Psoas muscle (tissue), 8 donors: ENCODE results near the gene TGM2. TPM values are rescaled to one million over a fixed set of nuclear protein-coding genes. Genes with fewer than 3 reads are reported as not detected.

Experiments used
- ATAC-seq, 4 donors: fragments of 200-7000 bp; cut with Tn5 transposase; one replicate each; pipeline ENCODE4 v1.9.1; 2020; ENCODE audit warnings: moderate library complexity in 3 of 4, mild to moderate bottlenecking in 2 of 4
- DNase-seq, 2 donors: peaks; one replicate each; pipeline ENCODE4 v3.0.0-alpha.2; 2020
- H3K27ac ChIP-seq: fragments of 200-600 bp; one replicate; pipeline ENCODE4 v1.8.0; 2022
- H3K27me3 ChIP-seq, 3 donors: fragments of 200-600 bp in 1 of 3; one replicate each; pipeline versions ENCODE4 v1.6.1 to v1.8.0; 2013 to 2022; ENCODE audit warnings: low read length in 2 of 3, mild to moderate bottlenecking in 2 of 3, moderate library complexity in 1 of 3; ENCODE audit not compliant: insufficient read depth in 3 of 3
- H3K36me3 ChIP-seq, 2 donors: fragments of 200-600 bp in 1 of 2; one replicate each; pipeline versions ENCODE4 v1.6.1 to v1.8.0; 2013 to 2022; ENCODE audit warnings: low read depth in 1 of 2, mild to moderate bottlenecking in 1 of 2, moderate library complexity in 1 of 2; ENCODE audit not compliant: insufficient read depth in 1 of 2
- H3K4me1 ChIP-seq: fragments of 200-600 bp; one replicate; pipeline ENCODE4 v1.8.0; 2022
- H3K4me3 ChIP-seq: fragments of 200-600 bp; one replicate; pipeline ENCODE4 v1.8.0; 2022; ENCODE audit warnings: mild to moderate bottlenecking
- H3K9me3 ChIP-seq: fragments of 200-600 bp; one replicate; pipeline ENCODE4 v1.8.0; 2022
- WGBS, 3 donors: extraction: QIAGEN DNeasy Blood & Tissue Kit; methylation state at CpG; one replicate each; pipeline versions ENCODE4 v1.1.6 to v1.1.7; 2013; 5-methylcytosine and 5-hydroxymethylcytosine counted together
- intact Hi-C, 2 donors: fragments of 100-400 bp; cut with DNase I; formaldehyde crosslinking; loops; one replicate each; pipeline versions ENCODE4 v1.11.0 to v1.14.2; 2022
- polyA plus RNA-seq, 3 donors: library from polyadenylated mRNA; stranded (reverse); fragments of 200-250 nt; gene quantifications; one replicate each; pipeline ENCODE4 v1.2.3, GENCODE V29; 2013
- total RNA-seq, 4 donors: library from RNA; stranded (reverse); fragmentation: NEBNext Ultra II Directional in 2 of 4; extraction: Animal tissue kit (Norgen Biotek cat#: 25700) in 2 of 4; gene quantifications; one replicate each; pipeline versions ENCODE4 v1.2.1 to v1.2.4, GENCODE V29; 2021 to 2023
- TF ChIP-seq, protein P1 (sequence below): fragments of 200-600 bp; IDR thresholded peaks from one replicate; pipeline ENCODE4 v1.8.0; 2022; ENCODE audit warnings: antibody characterized with exemption
- donor health status: healthy with polysubstance abuse.
- donor health status: DM: no; HTN: no; CAD: no; lungs with moderate emphysema.
- donor health status: Bipolar disorder and iron deficiency.
- donor health status: healthy.
- donor health status: DM: yes; HTN: yes; CAD: no.
- donor health status: DM: no; HTN: no; CAD: no.
- donor health status: DM: no; HTN: no; CAD: no.
- donor health status: DM: yes; HTN: yes; CAD: no.

The TGM2 gene
- total and polyA plus RNA-seq, 7 donors, result 23.6 to 235 (median 117) TPM

DNA sequence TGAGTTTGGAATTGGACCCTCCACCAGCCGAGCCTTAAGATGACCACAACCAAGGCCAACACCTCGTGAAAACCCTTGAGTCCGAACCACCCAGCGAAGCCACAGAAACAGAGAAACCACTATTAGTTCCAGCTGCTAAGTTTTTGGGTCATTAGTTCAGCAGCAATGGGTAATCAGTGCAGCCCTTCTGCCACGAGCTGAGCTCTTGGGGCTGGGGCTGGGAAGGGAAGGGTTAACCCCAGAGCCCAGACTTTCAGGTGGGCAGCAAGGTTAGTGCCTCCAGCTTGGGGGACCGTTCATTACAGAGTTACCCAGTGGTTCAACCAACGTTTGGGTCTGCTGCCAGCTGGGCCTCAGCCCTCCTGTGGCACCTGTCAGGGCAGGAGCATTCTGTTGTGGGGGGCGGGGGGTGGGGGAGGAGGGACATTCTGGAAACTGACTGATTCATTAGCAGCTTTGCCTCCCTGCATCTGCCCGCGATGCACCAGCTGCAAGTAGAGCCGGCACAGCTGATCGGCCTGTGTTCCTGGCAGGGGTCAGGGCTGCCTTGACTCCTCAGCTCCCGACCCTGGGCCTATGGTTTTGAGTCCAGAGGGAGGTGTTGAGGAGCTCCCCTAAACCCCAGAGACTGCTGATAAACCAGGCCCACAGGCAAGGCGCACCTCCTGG, 52.7 kb downstream of the TGM2 start:
- Histone ChIP-seq H3K36me3 (no peaks in the 10 kb centered on the region), H3K9me3 (no peaks in the 10 kb centered on the region), H3K27me3 (no peaks in the 10 kb centered on the region), H3K4me3 (no peak overlapping the region), H3K4me1 (peaks cover 69% of the 10 kb centered on the region), H3K27ac (peak overlapping the region; percentile 52)
- ATAC-seq (peak in 3 of 4 donors; percentile 11 to 21 (median 17)), DNase-seq (peak; percentile 35 to 68)
- intact Hi-C loops, result loop anchor here in 1 of 2 donors (2.0 kb wide), 2 partner anchors 40 to 52 kb away; partner anchors contain the start of gene TGM2
- TF ChIP-seq, protein P1, sequence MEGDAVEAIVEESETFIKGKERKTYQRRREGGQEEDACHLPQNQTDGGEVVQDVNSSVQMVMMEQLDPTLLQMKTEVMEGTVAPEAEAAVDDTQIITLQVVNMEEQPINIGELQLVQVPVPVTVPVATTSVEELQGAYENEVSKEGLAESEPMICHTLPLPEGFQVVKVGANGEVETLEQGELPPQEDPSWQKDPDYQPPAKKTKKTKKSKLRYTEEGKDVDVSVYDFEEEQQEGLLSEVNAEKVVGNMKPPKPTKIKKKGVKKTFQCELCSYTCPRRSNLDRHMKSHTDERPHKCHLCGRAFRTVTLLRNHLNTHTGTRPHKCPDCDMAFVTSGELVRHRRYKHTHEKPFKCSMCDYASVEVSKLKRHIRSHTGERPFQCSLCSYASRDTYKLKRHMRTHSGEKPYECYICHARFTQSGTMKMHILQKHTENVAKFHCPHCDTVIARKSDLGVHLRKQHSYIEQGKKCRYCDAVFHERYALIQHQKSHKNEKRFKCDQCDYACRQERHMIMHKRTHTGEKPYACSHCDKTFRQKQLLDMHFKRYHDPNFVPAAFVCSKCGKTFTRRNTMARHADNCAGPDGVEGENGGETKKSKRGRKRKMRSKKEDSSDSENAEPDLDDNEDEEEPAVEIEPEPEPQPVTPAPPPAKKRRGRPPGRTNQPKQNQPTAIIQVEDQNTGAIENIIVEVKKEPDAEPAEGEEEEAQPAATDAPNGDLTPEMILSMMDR, result no peak
- 48 to 64% (median 51%) methylated on average over 14 of the region's 14 CpGs for WGBS, 3 donors

DNA sequence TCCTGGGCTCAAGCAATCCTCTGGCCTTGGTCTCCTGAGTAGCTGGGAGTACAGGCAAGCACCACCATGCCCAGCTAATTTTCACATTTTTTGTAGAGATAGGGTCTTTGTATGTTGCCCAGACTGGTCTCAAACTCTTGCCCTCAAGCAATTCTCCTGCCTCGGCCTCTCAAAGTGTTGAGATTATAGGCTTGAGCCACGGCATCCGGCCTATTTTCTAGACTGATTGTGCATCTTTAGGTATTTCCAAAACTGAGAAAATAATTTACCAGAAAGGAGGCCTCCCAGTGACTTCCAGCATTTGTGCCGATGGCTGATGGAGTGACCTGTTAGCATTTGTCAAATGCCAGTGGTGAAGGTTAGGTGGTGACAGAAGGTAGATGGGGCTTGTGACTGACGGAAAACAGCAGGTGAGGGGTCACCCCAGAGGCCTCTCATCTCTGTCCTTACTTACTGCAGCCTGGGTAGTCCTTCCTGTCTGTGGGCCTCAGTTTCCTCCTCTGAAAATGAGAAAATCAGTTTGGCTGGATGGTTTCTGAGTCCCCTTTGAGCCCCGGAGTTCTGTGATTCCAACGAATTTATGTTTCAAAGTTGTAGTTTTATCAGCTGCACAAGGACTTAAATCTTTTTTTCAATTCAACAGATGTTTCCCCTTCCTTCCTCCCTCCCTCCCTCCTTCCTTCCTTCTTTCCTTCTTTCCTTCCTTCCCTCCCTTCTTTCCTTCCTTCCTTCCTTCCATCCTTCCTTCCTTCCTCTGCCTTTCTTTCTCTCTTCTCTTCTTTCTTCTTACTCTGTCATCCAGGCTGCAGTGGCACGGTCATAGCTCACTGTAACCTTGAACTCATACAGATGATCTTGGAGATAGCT, 53.5 kb downstream of the TGM2 start:
- H3K4me1 ChIP-seq, result peaks cover 69% of the 10 kb centered on the region
- H3K9me3 ChIP-seq, result no peaks in the 10 kb centered on the region
- no peak overlapping the region for H3K4me3 ChIP-seq
- WGBS, 3 donors, result 71 to 77% (median 74%) methylated on average over 8 of the region's 8 CpGs
- H3K27ac ChIP-seq, result no peak overlapping the region
- H3K36me3 ChIP-seq, result no peaks in the 10 kb centered on the region
- ATAC-seq (no peak), DNase-seq (no peak)
- H3K27me3 ChIP-seq, result no peaks in the 10 kb centered on the region
- intact Hi-C loops, result loop anchor here in 1 of 2 donors (2.0 kb wide), 2 partner anchors 39 to 53 kb away; partner anchors contain the start of gene TGM2
- TF ChIP-seq, protein P1, result no peak

DNA sequence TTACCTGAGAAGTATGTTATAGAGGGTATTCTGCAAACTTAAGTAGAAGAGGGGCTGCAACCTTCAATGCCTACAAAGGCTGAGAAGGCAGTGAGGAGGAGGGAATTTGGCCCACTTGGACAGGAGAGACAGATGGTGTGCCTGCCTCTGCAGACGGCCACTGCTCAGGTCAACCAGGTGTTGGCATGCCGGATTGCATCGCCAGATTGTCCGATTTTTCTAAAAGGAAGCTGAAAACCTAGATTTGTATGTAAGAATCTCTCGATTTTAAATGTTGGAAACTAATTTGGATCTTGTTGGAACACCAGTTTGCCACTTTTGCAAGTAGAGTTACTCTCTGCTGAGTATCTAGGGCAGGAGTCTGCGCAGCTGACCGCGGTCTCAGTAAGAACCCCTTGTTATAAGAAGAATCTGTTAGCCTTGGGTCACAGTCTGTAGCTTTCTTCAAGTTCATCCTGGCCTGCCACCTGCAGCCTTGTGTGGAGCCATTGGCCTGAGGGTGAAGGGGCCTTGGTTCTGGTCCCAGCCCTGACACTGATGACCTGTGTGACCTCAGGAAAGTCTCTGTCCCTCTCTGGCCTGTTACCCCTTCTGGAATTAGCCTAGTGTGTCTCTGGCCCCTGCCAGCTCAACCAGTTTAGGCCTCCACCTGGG, 54.4 kb downstream of the TGM2 start:
- DNase-seq (no peak), ATAC-seq (no peak)
- WGBS, 3 donors, result 61 to 76% (median 66%) methylated on average over 8 of the region's 8 CpGs
- H3K36me3 ChIP-seq, result no peaks in the 10 kb centered on the region
- TF ChIP-seq, protein P1, result no peak
- peak overlapping the region; percentile 93 for H3K27ac ChIP-seq
- peaks cover 69% of the 10 kb centered on the region for H3K4me1 ChIP-seq
- H3K9me3 ChIP-seq, result no peaks in the 10 kb centered on the region
- H3K27me3 ChIP-seq, result no peaks in the 10 kb centered on the region
- intact Hi-C loops, result no loop called here
- H3K4me3 ChIP-seq, result no peak overlapping the region

DNA sequence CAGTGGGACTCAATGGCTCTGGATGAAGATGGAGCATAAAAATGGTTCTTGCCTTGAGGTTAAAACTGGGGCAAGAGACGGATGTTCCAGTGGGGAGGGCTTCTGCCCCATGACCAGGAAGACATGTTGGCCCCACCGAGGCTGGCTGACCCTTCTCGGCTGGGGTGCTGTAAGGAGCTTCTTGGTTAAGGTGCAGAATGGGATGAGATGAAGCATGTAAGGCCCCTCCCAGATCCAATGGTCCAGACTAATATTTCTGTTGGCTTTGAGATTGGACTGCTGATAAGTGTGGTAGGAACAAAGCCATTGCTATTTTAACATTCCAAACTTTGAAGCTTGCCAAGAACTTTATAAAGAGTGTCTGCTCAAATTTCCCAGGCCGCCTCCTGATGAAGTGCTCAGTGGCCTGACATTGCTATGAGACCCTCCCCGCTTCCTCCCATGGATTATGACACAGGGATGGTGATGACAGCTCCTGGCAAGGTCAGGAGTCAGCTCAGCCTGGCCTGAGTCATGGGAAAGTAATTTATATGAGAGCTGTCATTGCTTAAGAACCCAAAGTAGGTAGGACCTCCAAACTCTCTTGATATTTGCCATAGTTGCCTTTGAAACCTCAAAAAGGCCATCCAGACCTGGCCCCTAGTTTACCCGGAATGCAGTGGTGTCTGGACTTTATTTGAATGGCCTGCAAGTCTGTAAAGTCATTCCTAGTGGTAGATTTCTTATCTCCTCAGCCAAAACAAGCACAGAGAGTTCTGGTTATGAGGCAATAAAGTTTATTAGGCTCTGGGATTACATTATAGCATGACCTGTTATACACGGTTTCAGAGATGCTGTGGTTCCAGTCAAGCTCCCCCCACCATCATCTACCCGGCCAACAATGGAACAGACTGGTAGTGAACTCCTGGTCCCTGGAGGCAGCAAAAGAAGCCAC, 55.2 kb downstream of the TGM2 start:
- DNase-seq, result peak; percentile 82 to 86
- Histone ChIP-seq H3K9me3 (no peaks in the 10 kb centered on the region), H3K4me3 (no peak overlapping the region), H3K4me1 (peaks cover 67% of the 10 kb centered on the region), H3K27me3 (no peaks in the 10 kb centered on the region), H3K36me3 (no peaks in the 10 kb centered on the region), H3K27ac (peak overlapping the region; percentile 93)
- WGBS, 3 donors, result 15 to 25% (median 20%) methylated on average over 8 of the region's 8 CpGs
- TF ChIP-seq, protein P1, result no peak
- peak; percentile 73 to 81 (median 80) for ATAC-seq
- intact Hi-C loops, result no loop called here
